ENCODE results near the gene EXOC6B. TPM values are rescaled to one million over a fixed set of nuclear protein-coding genes. Genes with fewer than 3 reads are reported as not detected.
"Not testable (repeated sequence)": the region's sequence is repeated elsewhere in the genome, so short reads cannot be mapped to it uniquely, and the experiment has no call there.

EXOC6B gene
- total and polyA plus RNA-seq, 2 donors from 2014 or later: 5.9 to 31.3 TPM

GRCh38 chr2:72668647-72669046, 157.2 kb downstream of the EXOC6B start:
- no peak overlapping the region for H3K9ac ChIP-seq (ENCODE audit: low read length in 3 of 3)
- no peak overlapping the region for H3K4me3 ChIP-seq (ENCODE audit: low read length in 3 of 3)
- no peak for FAIRE-seq
- H3K27ac ChIP-seq (ENCODE audit: low read depth in 2 of 2, low read length in 2 of 2): no peak overlapping the region
- no peaks in the 10 kb centered on the region for H3K27me3 ChIP-seq (ENCODE audit: control insufficient read depth, insufficient read depth, low read length)
- H3K9me3 ChIP-seq (ENCODE audit: control insufficient read depth in 2 of 3, insufficient read depth in 1 of 3, low read length in 3 of 3): peaks cover 0 to 24% (median 0%) of the 10 kb centered on the region in 3 donors
- H3K36me3 ChIP-seq (ENCODE audit: control insufficient read depth in 2 of 3, insufficient read depth in 3 of 3, low read length in 3 of 3): no peaks in the 10 kb centered on the region
- DNase-seq: no peak
- H3K4me1 ChIP-seq (ENCODE audit: control insufficient read depth in 2 of 3, insufficient read depth in 2 of 3, low read depth in 1 of 3, low read length in 3 of 3): no peaks in the 10 kb centered on the region
- intact Hi-C loops (cut with DNase I): no loop called here
- no peak for TF ChIP-seq CTCF (IDR thresholded peaks at IDR 0.05; ENCODE audit: borderline replicate concordance, extremely low read depth, insufficient read depth)

DNA sequence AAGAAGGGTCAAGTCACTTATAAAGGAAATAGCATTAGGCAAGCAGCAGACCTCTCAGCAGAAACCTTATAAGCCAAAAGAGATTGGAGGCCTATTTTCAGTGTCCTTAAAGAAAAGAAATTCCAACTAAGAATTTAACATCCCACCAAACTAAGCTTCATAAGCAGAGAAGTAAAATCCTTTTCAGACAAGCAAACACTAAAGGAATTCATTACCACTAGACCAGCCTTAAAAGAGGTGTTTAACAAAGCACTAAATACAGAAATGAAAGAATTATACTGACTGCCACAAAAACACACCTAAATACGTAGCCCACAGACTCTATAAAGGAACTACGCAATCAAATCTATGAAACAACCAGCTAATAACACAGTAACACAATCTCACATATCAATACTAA, 160.4 kb downstream of the EXOC6B start:
- no peak for DNase-seq
- H3K27ac ChIP-seq (ENCODE audit: low read depth in 2 of 2, low read length in 2 of 2): no peak overlapping the region
- no peak for FAIRE-seq
- no peaks in the 10 kb centered on the region for H3K4me1 ChIP-seq (ENCODE audit: control insufficient read depth in 2 of 3, insufficient read depth in 2 of 3, low read depth in 1 of 3, low read length in 3 of 3)
- intact Hi-C loops (cut with DNase I): no loop called here
- H3K9me3 ChIP-seq (ENCODE audit: control insufficient read depth in 2 of 3, insufficient read depth in 1 of 3, low read length in 3 of 3): peaks cover 0 to 24% (median 0%) of the 10 kb centered on the region in 3 donors
- no peak overlapping the region for H3K9ac ChIP-seq (ENCODE audit: low read length in 3 of 3)
- H3K36me3 ChIP-seq (ENCODE audit: control insufficient read depth in 2 of 3, insufficient read depth in 3 of 3, low read length in 3 of 3): no peaks in the 10 kb centered on the region
- H3K4me3 ChIP-seq (ENCODE audit: low read length in 3 of 3): no peak overlapping the region
- no peaks in the 10 kb centered on the region for H3K27me3 ChIP-seq (ENCODE audit: control insufficient read depth, insufficient read depth, low read length)
- TF ChIP-seq CTCF (IDR thresholded peaks at IDR 0.05; ENCODE audit: borderline replicate concordance, extremely low read depth, insufficient read depth): no peak

DNA sequence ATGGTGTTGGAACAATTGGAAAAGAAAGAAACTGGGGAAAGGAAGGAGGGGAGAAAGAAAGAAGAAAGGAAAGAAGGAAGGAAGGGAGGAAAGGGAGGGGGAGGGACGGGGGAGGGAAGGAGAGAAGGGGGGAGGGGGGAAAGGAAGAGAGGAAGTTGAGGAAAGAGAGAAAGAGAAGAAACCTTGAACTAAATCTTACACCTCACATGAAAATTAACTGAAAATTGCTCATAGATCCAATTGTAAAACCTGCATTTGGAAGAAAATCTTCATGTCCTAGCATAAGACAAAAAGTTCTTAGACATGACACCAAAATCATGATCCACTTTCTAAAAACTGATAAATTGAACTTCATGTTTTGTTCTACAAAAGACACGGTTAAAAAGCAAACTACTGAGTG, 163.8 kb downstream of the EXOC6B start:
- no peak for TF ChIP-seq CTCF (IDR thresholded peaks at IDR 0.05; ENCODE audit: borderline replicate concordance, extremely low read depth, insufficient read depth)
- peaks cover 0 to 13% (median 0%) of the 10 kb centered on the region in 3 donors for H3K9me3 ChIP-seq (ENCODE audit: control insufficient read depth in 2 of 3, insufficient read depth in 1 of 3, low read length in 3 of 3)
- intact Hi-C loops (cut with DNase I): no loop called here
- no peak for DNase-seq
- no peak overlapping the region for H3K9ac ChIP-seq (ENCODE audit: low read length in 3 of 3)
- H3K4me3 ChIP-seq (ENCODE audit: low read length in 3 of 3): no peak overlapping the region
- FAIRE-seq: no peak
- no peaks in the 10 kb centered on the region for H3K4me1 ChIP-seq (ENCODE audit: control insufficient read depth in 2 of 3, insufficient read depth in 2 of 3, low read depth in 1 of 3, low read length in 3 of 3)
- no peaks in the 10 kb centered on the region for H3K36me3 ChIP-seq (ENCODE audit: control insufficient read depth in 2 of 3, insufficient read depth in 3 of 3, low read length in 3 of 3)
- H3K27ac ChIP-seq (ENCODE audit: low read depth in 2 of 2, low read length in 2 of 2): no peak overlapping the region
- H3K27me3 ChIP-seq (ENCODE audit: control insufficient read depth, insufficient read depth, low read length): no peaks in the 10 kb centered on the region

- H3K4me3 ChIP-seq (ENCODE audit: low read length in 3 of 3): no peak overlapping the region
- no peak for TF ChIP-seq CTCF (IDR thresholded peaks at IDR 0.05; ENCODE audit: borderline replicate concordance, extremely low read depth, insufficient read depth)
- H3K4me1 ChIP-seq (ENCODE audit: control insufficient read depth in 2 of 3, insufficient read depth in 2 of 3, low read depth in 1 of 3, low read length in 3 of 3): no peaks in the 10 kb centered on the region
- no peaks in the 10 kb centered on the region for H3K27me3 ChIP-seq (ENCODE audit: control insufficient read depth, insufficient read depth, low read length)
- no peak overlapping the region for H3K9ac ChIP-seq (ENCODE audit: low read length in 3 of 3)
- DNase-seq: no peak
- H3K9me3 ChIP-seq (ENCODE audit: control insufficient read depth in 2 of 3, insufficient read depth in 1 of 3, low read length in 3 of 3): no peaks in the 10 kb centered on the region
- no peak overlapping the region for H3K27ac ChIP-seq (ENCODE audit: low read depth in 2 of 2, low read length in 2 of 2)
- no peaks in the 10 kb centered on the region for H3K36me3 ChIP-seq (ENCODE audit: control insufficient read depth in 2 of 3, insufficient read depth in 3 of 3, low read length in 3 of 3)
- intact Hi-C loops (cut with DNase I): no loop called here
- no peak for FAIRE-seq
Measured at GRCh38 chr2:72649810-72650209, 176.0 kb downstream of the EXOC6B start.

DNA sequence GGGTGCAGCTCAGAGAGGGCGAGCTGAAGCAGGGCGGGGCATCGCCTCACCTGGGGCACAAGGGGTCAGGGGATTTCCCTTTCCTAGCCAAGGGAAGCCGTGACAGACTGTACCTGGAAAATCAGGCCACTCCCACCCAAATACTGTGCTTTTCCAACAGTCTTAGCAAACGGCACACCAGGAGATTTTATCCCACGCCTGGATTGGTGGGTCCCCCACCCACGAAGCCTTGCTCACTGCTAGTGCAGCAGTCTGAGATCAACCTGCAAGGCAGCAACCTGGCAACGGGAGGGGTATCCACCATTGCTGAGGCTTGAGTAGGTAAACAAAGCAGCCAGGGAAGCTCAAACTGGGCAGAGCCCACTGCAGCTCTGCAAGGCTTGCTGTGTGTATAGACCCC, 184.6 kb downstream of the EXOC6B start:
- DNase-seq; H3K4me3 ChIP-seq (ENCODE audit: low read length in 3 of 3); H3K9ac ChIP-seq (ENCODE audit: low read length in 3 of 3); H3K36me3 ChIP-seq (ENCODE audit: control insufficient read depth in 2 of 3, insufficient read depth in 3 of 3, low read length in 3 of 3); H3K27me3 ChIP-seq (ENCODE audit: control insufficient read depth, insufficient read depth, low read length); FAIRE-seq; H3K4me1 ChIP-seq (ENCODE audit: control insufficient read depth in 2 of 3, insufficient read depth in 2 of 3, low read depth in 1 of 3, low read length in 3 of 3); H3K9me3 ChIP-seq (ENCODE audit: control insufficient read depth in 2 of 3, insufficient read depth in 1 of 3, low read length in 3 of 3); H3K27ac ChIP-seq (ENCODE audit: low read depth in 2 of 2, low read length in 2 of 2); intact Hi-C loops (cut with DNase I): not testable (repeated sequence)
